ENCODE measurements around the gene GPR108.
"Not testable (repeated sequence)": the region's sequence is repeated elsewhere in the genome, so short reads cannot be mapped to it uniquely, and the experiment has no call there.

The GPR108 gene

DNA sequence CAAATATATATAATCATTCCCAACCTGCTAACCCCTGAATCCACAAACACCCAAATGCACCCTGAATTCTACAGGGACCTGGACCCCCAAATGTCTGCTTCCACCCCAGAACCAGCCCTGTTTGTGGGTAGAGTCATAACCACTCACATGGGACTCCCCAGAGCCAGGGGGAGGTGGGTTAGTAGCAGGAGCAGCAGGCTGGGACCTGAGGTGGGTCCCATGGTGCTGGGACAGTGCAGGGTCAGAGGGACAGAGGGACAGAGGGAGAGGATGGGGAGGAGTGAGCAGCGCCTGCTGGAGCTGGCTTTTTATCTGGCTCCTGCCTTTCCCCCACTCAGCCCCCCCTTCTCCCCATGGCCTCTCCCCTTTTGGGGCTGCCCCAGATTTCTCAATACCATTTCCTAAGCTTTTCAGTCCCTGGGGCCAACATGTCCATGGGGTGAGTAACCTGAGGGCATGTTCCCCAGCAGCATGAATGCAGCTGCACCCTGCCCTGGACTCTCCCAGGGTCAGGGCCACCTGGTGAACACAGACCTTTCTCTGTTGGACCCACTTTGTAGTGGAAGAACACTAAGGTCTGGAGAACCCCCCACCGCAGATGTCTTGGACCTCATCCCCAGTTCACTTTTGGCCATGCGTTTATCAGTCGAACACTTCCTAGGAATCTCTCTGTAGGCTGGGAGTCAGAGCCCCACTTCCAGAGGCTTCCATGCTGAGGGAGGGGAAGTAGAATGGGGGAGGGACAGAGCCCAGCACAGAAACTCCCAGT is 16.8 kb downstream of the GPR108 start, which contains the start of gene C3:
TSS of gene C3 (minus strand) at position 282 of the 769 bp plus-strand sequence. CDS start at position 221, 61 bp downstream.
- no peak for DNase-seq (ENCODE audit: low read depth, low spot score)

DNA sequence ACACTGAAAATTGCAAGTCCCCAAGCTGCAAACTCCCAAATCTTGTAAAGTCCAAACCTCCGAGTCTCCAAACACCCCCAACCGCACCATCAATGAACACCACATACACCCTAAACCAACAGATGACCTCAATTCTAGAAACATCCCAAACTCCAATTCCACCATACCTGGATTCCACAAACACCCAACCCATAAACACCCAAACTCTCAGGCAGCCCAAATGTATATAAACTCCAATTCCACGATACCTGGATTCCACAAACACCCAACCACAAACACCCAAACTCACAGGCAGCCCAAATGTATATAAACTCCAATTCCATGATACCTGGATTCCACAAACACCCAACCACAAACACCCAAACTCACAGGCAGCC is 17.4 kb downstream of the GPR108 start:
- no peak for DNase-seq (ENCODE audit: low read depth, low spot score)

DNA sequence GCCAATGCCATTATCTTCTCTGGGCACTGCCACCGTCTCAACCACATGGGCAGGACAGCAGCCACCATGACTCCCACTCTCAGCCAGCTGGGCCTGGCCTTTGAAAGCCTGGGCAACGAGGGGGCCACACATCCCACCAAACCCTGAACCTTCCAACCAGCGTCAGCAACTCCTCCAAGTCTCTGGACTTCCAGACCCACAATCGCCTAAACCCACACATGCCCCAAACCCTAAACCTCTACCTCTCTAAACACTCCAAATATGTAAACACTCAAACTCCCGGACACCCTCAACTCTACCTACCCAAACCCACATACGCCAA is 17.9 kb downstream of the GPR108 start:
- DNase-seq (ENCODE audit: low read depth, low spot score), result no peak

DNA sequence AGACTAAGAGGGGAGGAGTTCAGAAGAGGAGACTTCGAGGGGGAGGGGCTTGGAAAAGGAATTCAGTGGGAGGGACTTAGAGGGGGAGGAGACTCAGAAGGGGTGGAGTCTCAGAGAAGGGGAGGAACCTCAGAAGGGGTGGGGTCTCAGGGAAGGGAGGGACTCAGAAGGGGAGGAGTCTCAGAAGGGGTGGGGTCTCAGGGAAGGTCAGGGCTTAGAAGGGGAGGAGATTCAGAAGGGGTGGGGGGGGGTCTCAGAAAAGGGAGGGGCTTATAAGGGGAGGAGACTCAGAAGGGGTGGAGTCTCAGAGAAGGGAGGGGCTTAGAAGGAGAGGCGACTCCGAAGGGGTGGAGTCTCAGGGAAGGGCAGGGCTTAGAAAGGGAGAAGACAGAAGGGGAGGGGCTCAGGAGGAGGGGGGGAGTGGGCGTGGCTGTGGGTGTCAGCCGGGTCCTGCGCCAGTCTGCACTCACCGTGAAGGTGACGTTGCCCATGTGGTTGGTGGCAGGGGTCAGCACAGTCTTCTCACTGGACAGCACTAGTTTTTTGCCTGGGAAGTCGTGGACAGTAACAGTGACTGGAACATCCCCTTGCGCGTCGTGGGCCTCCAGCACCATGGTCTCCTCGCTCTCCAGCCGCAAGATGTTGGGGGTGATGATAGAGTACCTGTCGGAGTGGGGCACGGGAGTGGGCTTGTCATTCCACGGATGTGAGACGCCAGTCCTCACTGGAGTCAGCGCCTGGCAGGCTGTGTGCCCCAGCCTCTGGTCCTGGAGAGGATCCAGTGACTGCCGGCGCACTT is 18.4 kb downstream of the GPR108 start:
- no peak for DNase-seq (ENCODE audit: low read depth, low spot score)

DNA sequence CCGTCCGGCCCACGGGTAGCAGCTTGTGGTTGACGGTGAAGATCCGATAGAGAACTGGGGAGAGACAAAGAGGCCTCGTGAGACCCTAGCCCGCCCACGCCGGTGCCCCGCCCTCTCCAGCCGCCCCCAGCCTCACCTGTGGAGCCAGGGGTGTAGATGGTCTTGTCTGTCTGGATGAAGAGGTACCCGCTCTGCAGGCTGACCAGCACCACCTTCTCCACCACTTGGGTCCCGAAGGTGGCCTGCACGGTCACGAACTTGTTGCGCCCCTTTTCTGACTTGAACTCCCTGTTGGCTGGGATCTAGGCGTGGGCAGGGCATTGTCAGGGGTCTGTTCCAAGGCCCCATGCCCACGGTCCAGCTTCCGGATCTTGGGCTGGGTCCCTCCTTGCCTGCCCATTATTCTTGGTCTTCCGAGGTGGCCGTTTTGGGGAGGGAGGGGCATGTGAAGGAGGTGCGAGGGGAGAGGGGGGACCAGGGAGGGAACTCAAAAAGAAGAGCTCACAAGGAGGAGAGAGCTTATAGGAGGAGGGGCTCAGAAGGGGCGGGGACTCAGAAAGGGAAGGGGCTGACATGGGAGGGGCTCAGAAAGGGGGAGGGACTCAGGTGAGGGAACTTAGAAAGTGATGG is 19.2 kb downstream of the GPR108 start:
- DNase-seq (ENCODE audit: low read depth, low spot score), result peak; percentile 72

DNA sequence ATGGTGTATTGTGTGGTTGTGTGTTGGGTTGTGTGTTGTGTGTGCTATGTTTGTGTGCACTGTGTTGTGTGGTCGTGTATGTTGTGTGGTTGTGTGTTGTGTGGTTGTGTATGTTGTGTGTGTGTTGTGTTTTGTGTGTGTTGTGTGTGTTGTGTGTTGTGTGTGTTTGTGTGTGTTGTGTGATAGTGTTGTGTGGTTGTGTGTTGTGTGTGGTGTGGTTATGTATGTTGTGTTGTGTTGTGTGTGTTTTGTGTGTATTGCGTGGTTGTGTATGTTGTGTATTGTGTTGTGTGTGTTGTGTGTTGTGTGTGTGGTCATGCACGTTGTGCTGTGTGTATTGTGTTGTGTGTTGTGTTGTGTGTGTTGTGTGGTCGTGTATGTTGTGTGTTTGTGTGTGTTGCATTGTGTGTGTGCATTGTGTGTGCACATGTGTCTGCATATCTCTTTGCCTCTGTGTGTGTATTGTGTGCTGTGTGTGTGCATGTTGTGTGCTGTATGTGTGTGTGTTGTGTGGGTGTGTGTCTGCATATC is 19.9 kb downstream of the GPR108 start:
- no peak for DNase-seq (ENCODE audit: low read depth, low spot score)

DNA sequence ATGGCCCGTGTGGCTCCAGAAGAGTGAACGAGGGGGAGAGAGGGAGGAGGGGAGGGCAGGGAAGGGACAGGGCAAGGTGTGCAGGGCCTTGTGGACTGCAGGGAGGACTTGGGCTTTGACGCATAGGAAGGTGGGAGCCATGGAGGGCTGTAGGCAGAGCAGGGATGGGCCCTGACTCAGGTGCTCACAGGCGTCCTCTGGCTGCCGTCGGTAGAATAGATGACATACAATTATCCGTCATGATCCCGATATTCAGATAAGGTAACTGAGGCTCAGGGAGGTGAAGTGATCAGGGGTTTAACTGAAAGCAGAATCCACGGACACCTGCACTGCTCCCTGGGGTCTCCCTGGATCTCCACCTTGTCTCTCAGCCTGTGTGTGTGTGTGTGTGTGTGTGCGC is 20.3 kb downstream of the GPR108 start:
- DNase-seq (ENCODE audit: low read depth, low spot score), result no peak

DNA sequence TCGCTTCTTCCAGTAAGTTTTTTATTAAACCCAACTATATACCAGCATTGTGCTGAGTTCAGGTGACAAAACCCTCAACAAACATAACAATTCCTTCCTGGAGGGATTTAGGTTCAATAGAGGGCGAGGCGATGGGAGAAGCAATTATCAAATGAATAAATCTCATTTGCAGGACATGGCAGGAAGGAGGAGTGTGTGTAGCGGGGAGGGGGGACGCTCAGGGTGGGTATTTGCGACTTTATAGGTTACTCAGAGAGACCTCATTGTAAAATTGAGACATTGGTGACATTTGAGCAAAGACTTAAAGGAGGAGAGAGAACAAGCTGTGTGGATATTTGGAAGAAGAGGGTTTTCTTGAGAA is 20.8 kb downstream of the GPR108 start:
- DNase-seq (ENCODE audit: low read depth, low spot score), result no peak

DNA sequence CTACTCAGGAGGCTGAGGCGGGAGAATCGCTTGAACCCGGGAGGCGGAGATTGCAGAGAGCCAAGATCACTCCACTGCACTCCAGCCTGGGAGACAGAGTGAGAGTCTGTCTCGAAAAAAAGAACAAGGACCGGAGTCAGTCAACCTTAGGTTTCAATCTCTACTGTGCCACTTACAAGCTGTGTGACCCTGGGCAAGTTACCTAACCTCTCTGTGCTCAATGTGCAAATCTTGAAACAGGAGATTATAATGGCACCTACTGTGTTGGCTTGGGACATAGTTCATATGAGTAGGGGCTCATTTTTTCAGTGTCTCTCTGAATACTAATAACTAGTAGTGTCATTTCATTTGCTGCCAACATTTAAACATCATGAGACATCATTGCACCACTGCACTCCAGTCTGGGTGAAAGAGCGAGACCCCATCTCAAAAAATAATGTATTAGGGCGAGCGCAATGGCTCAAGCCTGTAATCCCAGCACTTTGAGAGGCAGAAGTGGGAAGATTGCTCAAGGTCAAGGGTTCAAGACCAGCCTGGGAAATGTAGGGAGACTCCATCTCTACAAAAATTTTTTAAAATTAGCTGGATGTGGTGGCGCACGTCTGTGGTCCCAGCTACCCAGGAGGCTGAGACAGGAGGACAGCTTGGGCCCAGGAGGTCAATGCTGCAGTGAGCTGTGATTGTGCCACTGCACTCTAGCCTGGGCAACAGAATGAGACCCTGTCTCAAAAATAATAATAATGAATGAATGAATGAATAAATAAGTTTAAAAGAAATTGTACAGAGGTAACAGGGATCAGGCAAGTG is 22.4 kb downstream of the GPR108 start:
- no peak for DNase-seq (ENCODE audit: low read depth, low spot score)

DNA sequence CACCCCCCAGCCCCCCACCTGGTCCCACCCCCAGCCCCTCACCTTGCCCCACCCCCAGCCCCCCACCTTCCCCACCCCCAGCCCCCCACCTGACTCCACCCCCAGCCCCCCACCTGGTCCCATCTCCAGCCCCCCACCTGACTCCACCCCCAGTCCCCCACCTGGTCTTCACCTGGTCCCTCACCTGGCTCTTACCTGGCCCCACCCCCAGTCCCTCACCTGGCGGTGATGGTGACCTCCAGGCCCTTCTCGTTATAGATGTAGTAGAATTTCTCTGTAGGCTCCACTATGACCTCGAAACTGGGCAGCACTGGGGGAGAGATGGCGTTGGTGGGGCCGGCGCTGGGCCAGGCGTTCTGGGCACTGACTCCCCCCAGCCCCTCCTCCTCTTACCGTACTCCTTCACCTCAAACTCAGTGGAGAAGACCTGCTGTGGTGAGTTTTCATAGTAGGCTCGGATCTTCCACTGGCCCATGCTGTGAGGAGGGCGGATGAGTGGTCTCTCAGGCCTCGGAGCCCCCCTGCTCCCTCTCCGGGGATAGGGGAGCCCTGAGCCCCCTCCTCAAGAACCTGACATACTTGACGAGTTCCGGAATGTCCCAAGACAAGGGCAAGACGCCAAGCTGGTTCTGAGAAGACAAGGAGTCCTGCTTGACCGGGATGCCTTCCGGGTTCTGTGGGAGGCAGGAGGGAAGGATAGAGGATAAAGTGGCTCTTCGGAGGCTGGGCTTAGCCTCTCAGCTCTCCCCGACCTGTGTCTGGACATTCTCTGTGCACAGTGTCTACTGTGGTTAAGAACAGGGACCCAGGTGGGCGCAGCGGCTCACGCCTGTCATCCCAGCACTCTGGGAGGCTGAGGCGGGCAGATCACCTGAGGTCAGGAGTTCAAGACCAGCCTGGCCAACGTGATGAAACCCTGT is 23.3 kb downstream of the GPR108 start:
- DNase-seq (ENCODE audit: low read depth, low spot score), result no peak

DNA sequence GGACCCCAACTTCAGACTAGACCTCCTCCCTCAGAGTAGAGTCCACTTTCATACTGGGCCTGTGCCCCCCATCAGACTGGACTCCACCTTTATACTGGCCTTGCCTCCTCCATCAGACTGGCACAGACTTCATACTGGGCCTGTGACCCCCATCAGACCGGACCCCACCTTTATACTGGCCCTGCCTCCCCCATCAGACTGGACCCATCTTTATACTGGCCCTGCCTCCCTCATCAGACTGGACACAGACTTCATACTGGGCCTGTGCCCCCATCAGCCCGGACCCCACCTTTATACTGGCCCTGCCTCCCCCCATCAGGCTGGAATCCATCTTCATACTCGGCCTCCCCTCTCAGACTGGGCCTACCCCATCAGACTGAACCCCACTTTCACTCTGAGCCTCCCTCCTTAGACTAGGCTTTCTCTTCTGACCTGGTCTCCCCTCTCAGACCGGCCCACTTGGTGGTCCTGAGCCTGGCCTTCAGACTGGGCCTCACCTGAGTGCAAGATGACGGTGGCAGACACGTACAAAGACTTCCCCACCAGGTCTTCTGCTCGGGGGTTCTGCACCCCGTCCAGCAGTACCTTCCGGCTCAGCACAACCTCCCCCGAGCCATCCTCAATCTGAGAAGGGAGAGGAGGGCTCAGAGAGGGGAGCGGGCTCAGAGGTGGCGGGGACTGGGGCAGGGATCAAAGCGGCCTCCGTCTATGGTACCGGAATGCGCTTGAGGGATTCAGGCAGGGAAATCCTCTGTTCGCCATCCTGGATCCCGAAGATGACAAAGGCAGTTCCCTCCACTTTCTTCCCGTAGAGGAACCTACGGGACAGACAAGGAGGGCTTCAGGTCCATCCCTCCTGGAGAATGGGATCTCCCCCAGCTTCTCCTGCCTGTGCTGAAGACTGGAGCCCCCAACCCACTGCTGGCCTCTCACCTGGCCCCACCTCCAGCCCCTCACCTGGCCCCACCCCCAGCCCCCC is 24.4 kb downstream of the GPR108 start:
- no peak for DNase-seq (ENCODE audit: low read depth, low spot score)

DNA sequence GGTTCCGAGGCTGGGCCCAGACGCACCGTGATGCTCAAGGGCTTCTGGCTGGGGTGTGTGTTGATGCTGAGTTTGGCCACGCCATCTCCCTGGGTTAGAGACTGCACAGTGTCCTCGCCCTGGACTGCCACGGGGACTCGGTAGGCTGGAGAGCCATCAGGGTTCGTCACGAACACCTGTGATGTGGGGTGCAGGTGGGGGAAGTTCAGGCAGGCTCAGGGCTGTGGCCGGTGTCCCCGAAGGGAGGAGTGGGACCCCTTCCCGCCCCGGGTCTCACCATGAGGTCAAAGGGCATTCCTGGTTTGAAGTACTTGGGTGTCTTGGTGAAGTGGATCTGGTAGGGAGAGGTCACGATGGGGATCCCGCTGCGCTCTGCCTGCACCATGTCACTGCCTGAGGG is 25.1 kb downstream of the GPR108 start:
- DNase-seq (ENCODE audit: low read depth, low spot score), result no peak

DNA sequence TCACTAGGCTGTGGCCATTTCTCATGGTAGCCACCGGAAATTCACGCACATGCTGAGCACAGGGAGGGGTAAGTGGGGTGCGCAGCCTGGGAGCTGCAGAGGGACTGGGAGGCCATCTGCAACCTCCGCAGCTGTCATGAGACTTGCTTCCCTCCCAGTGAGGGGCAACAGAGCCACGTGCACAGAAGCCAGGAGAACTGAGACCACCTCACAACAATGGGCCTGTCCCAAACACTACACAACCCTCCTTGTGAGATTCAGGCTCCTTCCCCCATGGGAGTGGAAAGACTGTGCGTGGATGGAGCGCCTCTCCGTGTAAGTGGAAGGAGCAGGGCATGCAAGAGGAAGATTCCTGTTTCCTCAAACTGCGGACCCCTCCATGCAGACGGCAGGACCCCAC is 25.8 kb downstream of the GPR108 start:
- DNase-seq (ENCODE audit: low read depth, low spot score), result no peak

DNA sequence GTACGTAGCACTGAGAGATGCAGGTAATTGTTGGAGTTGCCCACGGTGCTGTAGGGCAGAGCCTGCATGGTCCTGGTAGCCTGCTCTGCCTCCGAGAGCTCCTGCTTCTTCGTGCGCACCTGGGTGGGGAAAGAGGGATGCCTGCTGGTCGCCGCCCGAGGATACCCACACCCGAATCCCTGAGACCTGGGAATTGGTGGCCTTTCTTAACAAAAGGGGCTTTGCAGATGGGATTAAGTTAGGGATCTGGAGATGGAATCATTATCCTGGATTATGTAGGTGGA is 26.4 kb downstream of the GPR108 start:
- no peak for DNase-seq (ENCODE audit: low read depth, low spot score)

DNA sequence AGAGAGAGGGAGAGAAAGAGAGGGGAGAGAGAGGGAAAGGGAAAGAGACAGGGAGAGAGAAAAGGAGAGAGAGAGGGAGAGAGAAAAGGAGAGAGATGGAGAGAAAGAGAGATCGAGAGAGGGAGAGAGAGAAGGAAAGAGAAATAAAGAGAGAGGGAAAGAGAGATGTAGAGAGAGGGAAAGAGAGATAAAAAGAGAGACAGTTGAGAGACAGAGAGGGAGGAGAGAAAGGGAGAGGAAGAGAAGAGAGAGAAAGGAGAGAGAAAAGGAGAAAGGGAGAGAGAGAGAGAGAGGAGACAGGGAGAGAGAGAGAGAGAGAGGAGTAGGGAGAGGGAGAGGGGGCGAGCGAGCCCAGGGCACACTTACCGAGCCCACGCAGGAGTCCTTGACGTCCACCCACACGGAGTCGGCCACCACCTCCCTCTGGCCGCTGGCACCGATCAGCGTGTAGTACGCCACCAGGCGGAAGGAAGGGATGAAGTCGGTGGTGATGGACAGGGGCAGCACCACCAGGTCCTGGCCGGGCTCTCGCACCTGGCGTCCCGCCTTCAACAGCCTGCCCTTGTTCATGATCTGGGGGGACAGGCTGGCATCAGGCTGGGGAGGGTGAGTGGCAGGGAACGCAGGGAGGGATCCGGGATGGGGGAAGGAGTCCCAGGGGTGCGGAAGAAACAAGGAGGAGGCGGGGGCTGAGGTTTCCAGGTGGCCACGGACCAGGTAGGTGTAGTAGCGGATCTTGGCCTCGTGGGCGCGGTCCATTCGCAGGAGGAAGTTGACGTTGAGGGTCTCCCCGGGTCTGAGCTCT is 26.9 kb downstream of the GPR108 start:
- no peak for DNase-seq (ENCODE audit: low read depth, low spot score)

DNA sequence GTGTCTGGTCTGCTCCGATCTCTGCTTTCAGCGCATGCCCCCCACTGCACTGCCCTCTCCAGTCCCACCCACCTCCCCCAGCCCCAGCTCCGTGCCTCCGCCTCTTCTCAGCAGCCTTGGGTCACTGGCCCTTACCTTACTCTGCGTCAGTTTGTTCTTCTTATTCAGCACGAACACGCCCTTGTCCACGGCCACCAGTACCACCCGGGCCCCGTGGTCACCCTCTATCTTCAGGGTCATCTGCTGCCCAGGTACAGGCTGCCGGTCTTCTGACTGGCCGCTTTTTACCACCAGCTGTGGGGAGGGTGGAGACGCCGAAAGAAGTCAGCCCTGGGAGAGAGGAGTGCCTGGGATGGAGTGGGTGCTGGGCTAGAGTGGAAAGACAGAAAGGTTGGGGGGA is 27.8 kb downstream of the GPR108 start:
- DNase-seq (ENCODE audit: low read depth, low spot score), result no peak

DNA sequence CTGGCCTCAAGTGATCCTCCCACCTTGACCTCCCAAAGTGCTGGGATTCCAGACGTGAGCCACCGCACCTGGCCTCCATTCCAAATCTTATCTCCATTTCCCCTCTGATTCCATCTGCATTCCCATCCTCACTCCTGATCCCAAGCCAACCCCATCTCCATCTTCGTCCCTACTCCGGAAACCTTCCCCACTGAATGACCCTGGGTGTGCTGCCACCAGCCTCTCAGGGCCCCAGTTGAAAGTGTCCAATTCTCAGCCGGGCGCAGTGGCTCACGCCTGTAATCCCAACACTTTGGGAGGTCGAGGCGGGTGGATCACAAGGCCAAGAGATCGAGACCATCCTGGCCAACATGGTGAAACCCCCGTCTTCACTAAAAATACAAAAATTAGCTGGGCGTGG is 28.5 kb downstream of the GPR108 start:
- DNase-seq (ENCODE audit: low read depth, low spot score), result not testable (repeated sequence)

DNA sequence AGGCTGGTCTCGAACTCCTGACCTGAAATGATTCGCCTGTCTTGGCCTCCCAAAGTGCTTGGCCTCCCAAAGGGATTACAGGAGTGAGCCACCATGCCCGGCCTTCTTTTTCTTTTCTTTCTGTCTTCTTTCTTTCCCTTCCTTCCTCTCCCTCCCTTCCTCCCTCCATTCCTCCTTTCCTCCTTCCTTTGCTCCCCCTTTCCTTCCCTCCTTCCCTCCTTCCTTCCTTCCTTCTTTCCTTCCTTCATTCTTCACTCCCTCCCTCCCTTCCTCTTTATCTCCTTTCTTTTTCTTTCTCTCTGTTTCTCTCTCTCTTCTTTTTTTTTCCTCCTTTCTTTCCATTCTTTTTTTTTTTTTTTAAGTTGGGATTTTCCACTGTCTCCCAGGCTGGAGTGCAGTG is 29.0 kb downstream of the GPR108 start:
- no peak for DNase-seq (ENCODE audit: low read depth, low spot score)

DNA sequence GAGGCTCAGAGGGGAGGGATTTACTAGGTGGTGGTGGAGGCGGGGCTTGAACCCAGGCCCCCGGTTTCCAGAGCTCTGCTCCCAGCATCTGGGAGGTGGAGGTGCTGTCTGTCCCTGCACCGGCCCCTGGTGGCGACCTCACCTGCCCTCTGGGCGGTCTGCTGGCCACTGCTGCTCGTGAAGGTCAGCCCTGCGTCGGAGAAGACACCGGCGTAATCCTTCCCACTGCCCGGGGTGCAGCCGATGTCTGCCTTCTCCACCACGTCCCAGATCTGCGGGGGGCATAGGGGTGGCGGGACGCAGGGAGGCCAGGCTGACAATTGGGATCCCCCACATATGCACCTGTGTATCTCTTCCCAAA is 29.7 kb downstream of the GPR108 start:
- no peak for DNase-seq (ENCODE audit: low read depth, low spot score)

Data from iPS DF 19.7 (cell line).